IPS-20b (cell line): ENCODE results near the gene SPRY4.

Source experiments
- H3K27ac ChIP-seq: one replicate; pipeline ENCODE4 v1.5.1; 2013; ENCODE audit warnings: low read length
- H3K27me3 ChIP-seq: 2 replicates; pipeline ENCODE4 v1.6.1; 2013; ENCODE audit warnings: mild to moderate bottlenecking, low read length, inconsistent platforms; ENCODE audit not compliant: insufficient read depth
- H3K36me3 ChIP-seq: 2 replicates; pipeline ENCODE4 v1.6.1; 2013; ENCODE audit warnings: low read depth, mild to moderate bottlenecking, inconsistent platforms, low read length, moderate library complexity; ENCODE audit not compliant: insufficient read depth
- H3K4me1 ChIP-seq: 2 replicates; pipeline ENCODE4 v1.6.1; 2013; ENCODE audit warnings: mild to moderate bottlenecking, control low read depth, inconsistent platforms, low read length, moderate library complexity; ENCODE audit not compliant: insufficient read depth
- H3K4me3 ChIP-seq: 2 replicates; pipeline ENCODE4 v1.5.1; 2013; ENCODE audit warnings: mild to moderate bottlenecking, low read length, inconsistent platforms
- H3K9ac ChIP-seq: 2 replicates; pipeline ENCODE4 v1.6.1; 2013; ENCODE audit warnings: low read depth, mild to moderate bottlenecking, inconsistent platforms, low read length, moderate library complexity
- H3K9me3 ChIP-seq: 2 replicates; pipeline ENCODE4 v1.6.1; 2013; ENCODE audit warnings: mild to moderate bottlenecking, low read depth, low read length, inconsistent platforms; ENCODE audit not compliant: insufficient read depth

SPRY4 gene

DNA sequence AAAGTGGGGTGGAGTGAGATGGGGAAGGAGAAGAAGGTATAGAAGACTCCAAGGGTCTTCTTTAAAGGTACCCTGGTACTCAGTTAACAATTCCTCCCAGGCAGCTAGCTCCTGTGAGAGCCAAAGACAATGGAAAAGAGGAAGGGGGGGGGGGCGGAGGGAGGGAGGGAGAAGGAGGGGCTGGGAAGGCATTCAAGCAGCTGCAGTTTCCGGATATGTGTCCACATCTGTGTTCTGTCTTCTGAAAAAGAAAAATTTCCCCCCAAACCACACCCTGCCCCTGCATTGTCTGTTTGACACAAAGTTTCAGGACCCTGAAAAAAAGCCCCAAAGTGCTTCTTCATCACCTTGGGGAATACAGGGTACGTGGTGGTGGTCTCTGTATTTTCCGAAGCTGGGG is 11.1 kb downstream of the SPRY4 start:
- Histone ChIP-seq H3K27ac (no peak overlapping the region), H3K36me3 (peaks cover 96% of the 10 kb centered on the region)

DNA sequence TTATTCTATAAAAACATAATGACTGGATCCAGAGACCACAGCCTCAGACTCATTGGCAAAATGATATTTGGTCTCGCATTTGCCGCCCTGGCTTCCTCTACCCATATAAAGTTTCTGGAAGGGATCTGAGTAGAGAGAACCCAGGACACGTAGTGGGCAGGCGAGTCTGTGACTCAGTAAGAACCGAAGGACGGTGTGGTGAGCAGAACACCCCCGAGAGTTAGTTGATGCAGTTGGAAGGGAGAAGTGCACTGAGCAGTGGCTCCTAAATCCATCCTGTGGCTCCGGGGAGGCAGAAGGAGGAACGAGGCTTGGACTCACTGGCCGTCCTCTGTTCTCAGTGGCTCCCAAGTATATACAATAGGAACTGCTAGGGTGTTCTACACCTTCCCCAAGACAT is 11.5 kb downstream of the SPRY4 start:
- Histone ChIP-seq H3K4me3 (no peak overlapping the region), H3K9me3 (no peaks in the 10 kb centered on the region), H3K27me3 (no peaks in the 10 kb centered on the region), H3K9ac (no peak overlapping the region), H3K27ac (no peak overlapping the region), H3K4me1 (peaks cover 24% of the 10 kb centered on the region), H3K36me3 (peaks cover 96% of the 10 kb centered on the region)

More for the DNA sequence above, 11.1 kb downstream of the SPRY4 start:
- Histone ChIP-seq H3K9me3 (no peaks in the 10 kb centered on the region), H3K4me1 (peaks cover 28% of the 10 kb centered on the region), H3K9ac (no peak overlapping the region), H3K27me3 (no peaks in the 10 kb centered on the region), H3K4me3 (no peak overlapping the region)

DNA sequence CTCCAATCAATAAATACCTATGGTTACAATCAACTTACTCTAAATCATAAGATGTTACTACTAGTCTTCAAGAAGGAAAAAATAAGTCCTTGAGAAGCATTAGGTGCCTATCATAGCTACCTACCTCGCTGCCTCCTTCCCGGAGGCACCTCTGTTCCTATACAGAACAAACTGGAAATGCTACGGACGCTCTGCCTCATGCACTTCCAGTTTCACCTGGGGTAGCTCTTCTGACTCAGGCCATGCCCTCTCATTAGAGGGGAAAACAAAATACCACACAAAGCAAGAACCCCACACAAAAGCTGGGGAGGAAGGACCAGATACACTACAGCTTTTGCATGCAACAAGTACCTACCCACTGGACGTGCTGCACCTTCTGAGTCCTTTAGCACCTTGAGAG is 12.4 kb downstream of the SPRY4 start:
- Histone ChIP-seq H3K36me3 (peaks cover 97% of the 10 kb centered on the region), H3K9ac (no peak overlapping the region), H3K9me3 (no peaks in the 10 kb centered on the region), H3K4me3 (no peak overlapping the region), H3K27me3 (no peaks in the 10 kb centered on the region), H3K27ac (no peak overlapping the region), H3K4me1 (peaks cover 16% of the 10 kb centered on the region)

DNA sequence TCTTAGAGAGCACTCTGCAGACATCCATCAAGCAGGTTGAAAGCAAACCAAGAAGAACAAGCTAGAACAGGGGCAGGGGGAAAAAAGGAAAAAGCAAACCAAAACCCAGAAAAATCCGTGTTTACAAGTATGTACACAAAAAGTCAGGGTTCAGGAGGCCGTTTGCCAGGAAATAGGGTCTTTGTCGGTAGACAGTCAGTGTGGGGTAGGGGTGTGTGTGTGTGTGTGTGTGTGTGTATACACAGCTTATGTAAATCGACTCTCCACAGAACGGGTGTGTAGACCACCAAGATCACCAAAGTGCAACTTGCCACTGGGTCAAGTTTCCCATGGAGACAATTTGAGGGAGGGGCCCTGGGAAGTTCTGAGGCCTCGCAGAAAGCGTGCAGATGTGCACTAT is 13.1 kb downstream of the SPRY4 start:
- H3K27ac ChIP-seq: no peak overlapping the region
- H3K36me3 ChIP-seq: peaks cover 95% of the 10 kb centered on the region
- no peaks in the 10 kb centered on the region for H3K27me3 ChIP-seq
- H3K4me3 ChIP-seq: no peak overlapping the region
- H3K4me1 ChIP-seq: peaks cover 15% of the 10 kb centered on the region; the same call in 1 of the 2 replicates
- no peaks in the 10 kb centered on the region for H3K9me3 ChIP-seq
- no peak overlapping the region for H3K9ac ChIP-seq

DNA sequence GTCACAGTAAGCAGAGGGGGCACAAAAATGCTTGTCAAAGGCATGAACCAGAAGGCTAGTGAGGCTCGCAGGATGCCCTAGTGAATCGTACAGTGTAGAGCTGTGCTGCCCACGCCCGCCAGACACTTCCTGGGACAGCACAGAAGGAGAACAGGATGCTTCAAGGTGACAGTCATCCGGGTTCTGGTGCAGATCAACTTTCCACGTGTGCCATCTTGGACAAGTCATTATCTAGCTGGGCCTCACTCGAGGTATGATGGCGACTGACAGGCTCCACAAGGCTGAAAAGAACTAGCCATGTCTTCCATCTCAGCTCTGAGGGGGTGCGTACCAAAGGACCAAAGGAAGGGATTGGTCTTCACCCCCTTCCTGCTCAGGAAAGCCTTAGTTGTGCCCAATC is 14.0 kb downstream of the SPRY4 start:
- H3K27ac ChIP-seq: no peak overlapping the region
- H3K4me3 ChIP-seq: no peak overlapping the region
- peaks cover 90% of the 10 kb centered on the region for H3K36me3 ChIP-seq
- H3K9ac ChIP-seq: no peak overlapping the region
- no peaks in the 10 kb centered on the region for H3K9me3 ChIP-seq
- no peaks in the 10 kb centered on the region for H3K27me3 ChIP-seq
- peaks cover 12% of the 10 kb centered on the region; the same call in 1 of the 2 replicates for H3K4me1 ChIP-seq

DNA sequence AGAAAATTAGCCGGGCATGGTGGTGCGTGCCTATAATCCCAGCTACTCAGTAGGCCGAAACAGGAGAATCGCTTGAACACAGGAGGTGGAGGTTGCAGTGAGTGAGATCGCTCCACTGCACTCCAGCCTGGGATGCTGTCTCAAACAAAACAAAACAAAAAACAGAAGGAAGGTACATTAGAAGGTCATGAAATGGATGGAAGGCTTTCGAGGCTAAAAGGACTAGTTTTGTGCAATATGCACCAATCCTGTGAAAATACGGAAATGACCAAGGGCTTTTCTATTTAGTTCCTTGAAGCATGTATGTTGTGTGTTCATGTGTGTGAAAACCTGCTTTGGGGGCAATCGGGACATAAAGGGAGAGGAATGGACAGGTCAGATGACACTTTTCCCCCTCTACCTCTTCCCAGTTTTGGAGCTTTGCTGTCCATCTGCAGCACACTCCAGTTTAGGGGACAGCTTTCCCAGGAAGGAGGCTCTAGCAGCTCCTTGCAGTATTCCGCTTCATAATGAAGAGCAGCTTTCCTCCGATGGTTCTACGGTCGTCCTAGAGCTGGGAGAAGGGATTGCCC is 15.0 kb downstream of the SPRY4 start:
- Histone ChIP-seq H3K4me3 (no peak overlapping the region), H3K4me1 (peaks cover 12% of the 10 kb centered on the region; the same call in 1 of the 2 replicates), H3K27me3 (no peaks in the 10 kb centered on the region), H3K9ac (no peak overlapping the region), H3K27ac (no peak overlapping the region), H3K36me3 (peaks cover 81% of the 10 kb centered on the region), H3K9me3 (no peaks in the 10 kb centered on the region)

DNA sequence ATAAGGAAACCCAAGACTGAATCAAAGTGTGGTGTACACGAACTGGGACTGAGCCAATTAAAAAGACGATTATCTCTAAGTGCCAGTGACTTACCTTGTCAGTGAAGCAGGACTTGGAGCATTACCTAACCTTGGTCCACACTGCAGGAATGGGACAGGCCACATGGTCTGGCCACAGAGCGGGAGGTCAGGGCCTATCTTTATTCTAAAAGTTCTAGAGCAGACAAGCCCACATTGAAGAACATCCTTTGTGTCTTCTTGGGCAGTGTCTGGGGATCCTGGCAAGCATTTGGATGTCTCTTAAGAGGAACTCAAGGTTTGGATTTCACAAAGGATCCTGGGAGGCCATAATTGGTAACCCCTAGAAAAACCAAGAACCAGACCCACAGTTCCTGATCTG is 16.5 kb downstream of the SPRY4 start:
- H3K36me3 ChIP-seq: peaks cover 70% of the 10 kb centered on the region
- H3K27ac ChIP-seq: no peak overlapping the region
- no peaks in the 10 kb centered on the region for H3K9me3 ChIP-seq
- H3K27me3 ChIP-seq: no peaks in the 10 kb centered on the region
- H3K4me1 ChIP-seq: peaks cover 9% of the 10 kb centered on the region; the same call in 1 of the 2 replicates
- no peak overlapping the region for H3K9ac ChIP-seq
- H3K4me3 ChIP-seq: no peak overlapping the region

DNA sequence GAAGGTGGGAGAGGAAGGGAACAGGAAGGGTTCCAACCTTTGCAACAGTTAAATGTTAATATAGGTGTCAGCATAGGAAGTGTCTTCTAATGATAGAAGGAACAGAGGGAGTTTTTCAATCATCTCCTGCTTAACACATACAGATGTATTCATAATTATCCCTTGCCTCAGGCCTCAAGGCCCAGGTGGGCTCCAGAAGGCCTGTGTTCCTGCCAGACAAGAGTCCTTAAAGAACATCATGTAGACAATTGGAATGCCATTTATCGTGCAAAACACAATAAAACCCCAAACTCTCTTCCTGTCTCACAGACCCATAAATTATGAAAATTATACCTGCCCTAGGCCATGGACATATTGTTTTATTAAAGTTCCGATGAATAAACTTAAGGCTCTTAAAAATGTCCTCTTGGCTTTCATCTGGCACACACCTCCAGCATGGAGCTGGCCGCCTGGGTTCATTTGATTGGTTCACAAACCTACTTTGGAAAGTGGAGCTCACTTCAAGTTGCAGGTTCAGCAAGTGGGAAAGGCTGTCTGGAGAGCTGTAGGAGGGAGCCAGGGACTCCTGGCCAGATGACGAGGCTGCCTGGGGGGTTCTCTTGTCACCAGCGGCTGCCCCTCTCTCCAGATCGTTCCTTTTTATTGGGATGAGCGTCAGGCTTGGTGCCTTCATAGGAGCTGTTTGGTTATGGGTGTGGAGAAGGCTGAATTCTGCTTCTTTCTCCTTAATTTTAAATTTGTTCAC is 17.5 kb downstream of the SPRY4 start:
- H3K9me3 ChIP-seq: no peaks in the 10 kb centered on the region
- no peak overlapping the region for H3K27ac ChIP-seq

DNA sequence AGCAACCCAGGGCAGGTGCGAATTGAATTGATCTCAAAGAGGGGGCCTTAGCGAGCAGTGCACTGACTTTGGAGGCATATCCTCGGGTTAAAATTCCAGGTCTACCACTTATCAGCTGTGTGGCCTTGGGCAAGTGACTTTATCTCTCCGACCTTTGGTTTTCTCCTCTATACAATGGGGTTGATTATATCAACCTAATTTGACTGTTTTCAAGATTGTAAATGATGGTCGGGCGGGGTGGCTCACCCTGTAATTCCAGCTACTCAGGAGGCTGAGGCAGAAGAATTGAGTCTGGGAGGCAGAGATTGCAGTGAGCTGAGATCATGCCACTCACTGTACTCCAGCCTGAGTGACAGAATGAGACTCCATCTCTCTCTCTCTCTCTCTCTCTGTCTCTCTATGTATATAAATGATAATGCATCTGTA is 18.7 kb downstream of the SPRY4 start:
- Histone ChIP-seq H3K4me1 (peaks cover 5% of the 10 kb centered on the region; the same call in 1 of the 2 replicates), H3K9ac (no peak overlapping the region), H3K27ac (no peak overlapping the region), H3K4me3 (no peak overlapping the region), H3K27me3 (no peaks in the 10 kb centered on the region), H3K36me3 (peaks cover 49% of the 10 kb centered on the region), H3K9me3 (no peaks in the 10 kb centered on the region)

More for the DNA sequence above, 17.5 kb downstream of the SPRY4 start:
- no peak overlapping the region for H3K4me3 ChIP-seq
- peaks cover 61% of the 10 kb centered on the region for H3K36me3 ChIP-seq
- H3K9ac ChIP-seq: no peak overlapping the region
- peaks cover 5% of the 10 kb centered on the region; the same call in 1 of the 2 replicates for H3K4me1 ChIP-seq
- H3K27me3 ChIP-seq: no peaks in the 10 kb centered on the region

DNA sequence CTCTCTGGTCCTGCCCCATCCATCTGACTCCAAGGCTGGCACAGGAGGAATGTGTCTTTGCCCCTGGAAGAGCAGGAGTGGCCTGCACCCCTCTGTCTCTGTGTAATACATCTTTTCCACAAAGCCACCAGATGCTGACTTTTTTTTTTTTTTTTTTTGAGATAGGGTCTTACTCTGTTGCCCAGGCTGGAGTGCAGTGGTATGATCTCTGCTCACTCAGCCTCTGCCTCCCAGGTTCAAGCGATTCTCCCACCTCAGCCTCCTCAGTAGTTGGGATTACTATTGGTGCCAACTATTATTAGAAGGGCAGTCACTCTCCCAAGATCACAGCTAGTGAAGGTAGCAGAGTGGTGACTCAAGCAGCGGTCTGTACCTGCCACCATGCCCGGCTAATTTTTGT is 19.6 kb downstream of the SPRY4 start:
- no peaks in the 10 kb centered on the region for H3K9me3 ChIP-seq
- peaks cover 5% of the 10 kb centered on the region; the same call in 1 of the 2 replicates for H3K4me1 ChIP-seq
- H3K36me3 ChIP-seq: peaks cover 41% of the 10 kb centered on the region; the same call in 1 of the 2 replicates
- no peak overlapping the region for H3K27ac ChIP-seq
- H3K4me3 ChIP-seq: no peak overlapping the region
- H3K27me3 ChIP-seq: no peaks in the 10 kb centered on the region
- no peak overlapping the region for H3K9ac ChIP-seq

DNA sequence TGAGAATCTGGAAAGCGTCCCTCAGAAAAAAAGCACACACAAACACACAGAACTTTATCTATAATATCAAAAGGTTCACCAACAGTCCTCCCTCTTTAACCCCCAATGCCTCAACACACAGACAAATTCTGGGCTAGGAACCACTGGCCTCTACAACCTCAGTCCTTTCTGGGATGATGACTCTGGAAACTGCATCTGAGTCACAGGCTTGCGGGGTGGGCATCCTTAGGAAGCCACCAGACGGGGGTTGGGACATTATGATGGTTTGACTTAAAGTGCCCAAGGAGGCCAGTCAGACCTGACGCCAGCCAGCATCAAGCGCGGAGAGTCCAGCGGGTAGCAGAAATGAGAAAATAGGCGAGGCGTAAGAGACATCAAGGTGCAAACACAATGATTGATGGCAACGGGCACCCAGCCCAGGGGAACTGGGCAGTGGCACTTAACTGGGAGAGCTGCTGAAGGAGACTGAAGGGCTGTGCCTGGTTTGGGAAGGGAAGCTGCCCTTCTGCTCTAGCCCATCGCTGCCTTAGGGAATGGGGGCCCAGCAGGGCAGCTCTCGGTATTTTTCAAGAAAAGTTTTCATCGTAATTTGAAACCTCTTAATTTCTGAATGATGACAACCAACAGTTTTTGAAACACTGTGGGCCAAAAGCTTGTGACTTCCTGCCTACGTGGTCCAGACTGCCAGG is 20.7 kb downstream of the SPRY4 start:
- H3K4me3 ChIP-seq: no peak overlapping the region
- H3K27ac ChIP-seq: no peak overlapping the region
- peaks cover 5% of the 10 kb centered on the region; the same call in 1 of the 2 replicates for H3K4me1 ChIP-seq
- no peak overlapping the region for H3K9ac ChIP-seq
- H3K27me3 ChIP-seq: no peaks in the 10 kb centered on the region
- H3K36me3 ChIP-seq: peaks cover 30% of the 10 kb centered on the region; the same call in 1 of the 2 replicates
- H3K9me3 ChIP-seq: no peaks in the 10 kb centered on the region
